IMR-90 (cell line): ENCODE results near the gene FRMD5. TPM values are rescaled to one million over a fixed set of nuclear protein-coding genes. Genes with fewer than 3 reads are reported as not detected.

Experiments
- ATAC-seq: fragments of 200-7000 bp; cut with Tn5 transposase; 2 replicates; pipeline ENCODE4 v1.9.1; 2020; ENCODE audit warnings: low read depth, mild to moderate bottlenecking, moderate library complexity
- BruUV-seq: library from RNA; stranded (reverse); fragments of 400-500 nt; replicated peaks from 2 replicates; lab custom pipeline; 2021; lab: Mats Ljungman, UMichigan
- CTCF ChIA-PET: fragments of 300-600 bp; formaldehyde crosslinking; extraction: SDS; loops from one replicate; lab custom pipeline; 2021; ENCODE audit warnings: antibody characterized with exemption; lab: Yijun Ruan, JAX
- POLR2A ChIA-PET: fragments of 300-600 bp; sonication (Branson Sonifier 250); formaldehyde crosslinking; loops from one replicate; lab custom pipeline; 2022; ENCODE audit warnings: antibody characterized with exemption; ENCODE audit not compliant: unreplicated experiment; lab: Charles Lee
- DNase-seq: peaks from one replicate; pipeline ENCODE4 v3.0.0; 2013
- H2AFZ ChIP-seq: replicated peaks from 2 replicates; pipeline ENCODE3; 2013; ENCODE audit warnings: low read length, mild to moderate bottlenecking; ENCODE audit not compliant: poor library complexity
- H2AK5ac ChIP-seq: 2 replicates; pipeline ENCODE4 v1.6.1; 2013; ENCODE audit warnings: low read depth, low read length, inconsistent platforms
- H2AK9ac ChIP-seq: replicated peaks from 2 replicates; pipeline ENCODE3; 2013; ENCODE audit warnings: mild to moderate bottlenecking, low read depth, low read length, moderate library complexity; ENCODE audit not compliant: poor library complexity
- H2BK120ac ChIP-seq: 2 replicates; pipeline ENCODE4 v1.6.1; 2013; ENCODE audit warnings: low read depth, low read length, inconsistent platforms
- H2BK15ac ChIP-seq: 3 replicates; pipeline ENCODE4 v1.6.1; 2013; ENCODE audit warnings: low read depth, low read length, inconsistent platforms
- H2BK20ac ChIP-seq: 2 replicates; pipeline ENCODE4 v1.6.1; 2013; ENCODE audit warnings: low read depth, mild to moderate bottlenecking, inconsistent platforms, low read length, moderate library complexity
- H2BK5ac ChIP-seq: 2 replicates; pipeline ENCODE4 v1.6.1; 2013; ENCODE audit warnings: mild to moderate bottlenecking, low read depth, low read length, inconsistent platforms; ENCODE audit not compliant: poor library complexity, severe bottlenecking
- H3K14ac ChIP-seq: replicated peaks from 2 replicates; pipeline ENCODE4 v1.6.1; 2013; ENCODE audit warnings: low read depth, low read length, inconsistent platforms
- H3K18ac ChIP-seq: 2 replicates; pipeline ENCODE4 v1.6.1; 2013; ENCODE audit warnings: low read depth, low read length, control low read depth
- H3K23ac ChIP-seq: 2 replicates; pipeline ENCODE4 v1.6.1; 2013; ENCODE audit warnings: low read depth, low read length, inconsistent platforms
- H3K27ac ChIP-seq: 2 replicates; pipeline ENCODE4 v1.5.1; 2013; ENCODE audit warnings: mild to moderate bottlenecking, control low read depth, low read length; ENCODE audit not compliant: insufficient read depth
- H3K27me3 ChIP-seq: 2 replicates; pipeline ENCODE4 v1.6.1; 2013; ENCODE audit warnings: low read length; ENCODE audit not compliant: control insufficient read depth, insufficient read depth
- H3K36me3 ChIP-seq: 2 replicates; pipeline ENCODE4 v1.6.1; 2013; ENCODE audit warnings: low read length, mixed read lengths; ENCODE audit not compliant: control insufficient read depth, insufficient read depth
- H3K4ac ChIP-seq: 2 replicates; pipeline ENCODE4 v1.6.1; 2013; ENCODE audit warnings: low read depth, low read length, inconsistent platforms
- H3K4me1 ChIP-seq: 2 replicates; pipeline ENCODE4 v1.6.1; 2013; ENCODE audit warnings: low read length, mixed read lengths; ENCODE audit not compliant: control insufficient read depth, insufficient read depth
- H3K4me2 ChIP-seq: 2 replicates; pipeline ENCODE4 v1.6.1; 2013; ENCODE audit warnings: low read depth, mild to moderate bottlenecking, control low read depth, low read length, moderate library complexity
- H3K4me3 ChIP-seq: 2 replicates; pipeline ENCODE4 v1.5.1; 2013; ENCODE audit warnings: low read depth, mild to moderate bottlenecking, control low read depth, low read length, moderate library complexity; ENCODE audit not compliant: insufficient read depth
- H3K56ac ChIP-seq: 2 replicates; pipeline ENCODE4 v1.6.1; 2013; ENCODE audit warnings: low read length, inconsistent platforms; ENCODE audit not compliant: insufficient read depth; ENCODE audit errors: extremely low read depth
- H3K79me1 ChIP-seq, 2 experiments: 2 replicates each; pipeline ENCODE4 v1.6.1; 2013; ENCODE audit warnings: low read length in 2 of 2, inconsistent platforms in 1 of 2, low read depth in 1 of 2
- H3K9ac ChIP-seq: 2 replicates; pipeline ENCODE4 v1.6.1; 2013; ENCODE audit warnings: low read depth, low read length, control low read depth
- H3K9me1 ChIP-seq: 2 replicates; pipeline ENCODE4 v1.6.1; 2013; ENCODE audit warnings: low read length, inconsistent platforms; ENCODE audit not compliant: insufficient read depth
- H3K9me3 ChIP-seq: 2 replicates; pipeline ENCODE4 v1.6.1; 2013; ENCODE audit warnings: low read length; ENCODE audit not compliant: control insufficient read depth, insufficient read depth
- H4K20me1 ChIP-seq: 2 replicates; pipeline ENCODE4 v1.6.1; 2013; ENCODE audit warnings: low read length, inconsistent platforms; ENCODE audit not compliant: insufficient read depth
- H4K5ac ChIP-seq: 2 replicates; pipeline ENCODE4 v1.6.1; 2013; ENCODE audit warnings: mild to moderate bottlenecking, low read depth, low read length, control low read depth
- H4K8ac ChIP-seq, 2 experiments: 2 replicates each; pipeline ENCODE4 v1.6.1; 2013; ENCODE audit warnings: low read depth in 2 of 2, low read length in 2 of 2, control low read depth in 1 of 2, inconsistent platforms in 1 of 2
- H4K91ac ChIP-seq: 2 replicates; pipeline ENCODE4 v1.6.1; 2013; ENCODE audit warnings: low read depth, low read length, inconsistent platforms; ENCODE audit not compliant: insufficient read depth
- CHD1 ChIP-seq: IDR thresholded peaks from 2 replicates; pipeline ENCODE4 v1.6.1; 2012; ENCODE audit warnings: low read depth, low read length, improper control_type of control experiment
- CTCF ChIP-seq: conservative IDR thresholded peaks from 2 replicates; pipeline ENCODE4 v1.5.1; 2012; ENCODE audit warnings: mild to moderate bottlenecking, low read depth, low read length, improper control_type of control experiment
- ELK1 ChIP-seq: fragments of 150-350 bp; IDR thresholded peaks from 2 replicates; pipeline ENCODE4 v1.6.1; 2016; ENCODE audit warnings: low read depth, mild to moderate bottlenecking, low read length, moderate library complexity, borderline replicate concordance
- MAFK ChIP-seq: IDR thresholded peaks from 2 replicates; pipeline ENCODE4 v1.6.1; 2012; ENCODE audit warnings: low read depth, low read length, improper control_type of control experiment
- MAZ ChIP-seq: IDR thresholded peaks from 2 replicates; pipeline ENCODE4 v1.6.1; 2012; ENCODE audit warnings: low read depth, mild to moderate bottlenecking, low read length, improper control_type of control experiment, moderate library complexity, borderline replicate concordance
- MXI1 ChIP-seq: IDR thresholded peaks from 2 replicates; pipeline ENCODE4 v1.6.1; 2012; ENCODE audit warnings: low read depth, mild to moderate bottlenecking, low read length, moderate library complexity, borderline replicate concordance
- NFE2L2 ChIP-seq: fragments of 150-350 bp; IDR thresholded peaks from 2 replicates; pipeline ENCODE4 v1.6.1; 2016; ENCODE audit warnings: low read depth, mild to moderate bottlenecking, low read length
- RCOR1 ChIP-seq: IDR thresholded peaks from 2 replicates; pipeline ENCODE4 v1.6.1; 2012; ENCODE audit warnings: mild to moderate bottlenecking, low read length, improper control_type of control experiment; ENCODE audit not compliant: insufficient replicate concordance
- RFX5 ChIP-seq: IDR thresholded peaks from 2 replicates; pipeline ENCODE4 v1.8.0; 2012; ENCODE audit warnings: low read depth, mild to moderate bottlenecking, low read length, moderate library complexity
- SMC3 ChIP-seq: fragments of 150-350 bp; IDR thresholded peaks from 2 replicates; pipeline ENCODE4 v1.6.1; 2016; ENCODE audit warnings: low read depth, mild to moderate bottlenecking, antibody characterized with exemption, low read length, moderate library complexity
- USF2 ChIP-seq: fragments of 150-350 bp; IDR thresholded peaks from 2 replicates; pipeline ENCODE4 v1.6.1; 2017; ENCODE audit warnings: mild to moderate bottlenecking, antibody characterized with exemption, low read length, low read depth
- WGBS, 2 experiments: methylation state at CpG; one replicate each; pipeline versions ENCODE4 v1.1.5 to v1.1.7; 2013; ENCODE audit warnings: missing lambda C conversion rate in 2 of 2; ENCODE audit not compliant: insufficient read length in 1 of 2; ENCODE audit errors: extremely low coverage in 2 of 2; 5-methylcytosine and 5-hydroxymethylcytosine counted together
- dilution Hi-C: fragments of 300-500 bp; cut with HindIII; formaldehyde crosslinking; loops from one replicate; pipeline ENCODE4 v1.14.3; 2018; ENCODE audit warnings: low sequenced_read_pairs; ENCODE audit not compliant: unreplicated experiment
- in situ Hi-C: fragments of 300-500 bp; cut with MboI; formaldehyde crosslinking; loops from 3 replicates; pipeline ENCODE4 v1.14.3; 2019; ENCODE audit warnings: low sequenced_read_pairs, inconsistent platforms, mixed read lengths
- intact Hi-C: fragments of 100-400 bp; cut with micrococcal nuclease; formaldehyde crosslinking; loops from 2 replicates; pipeline ENCODE4 v1.10.0; 2022
- polyA plus RNA-seq, 3 experiments: library from polyadenylated mRNA; depleted of rRNA; stranded (reverse); fragments of >200 nt; gene quantifications; 2 replicates each; pipeline ENCODE4 v1.2.3, GENCODE V29; 2012; ENCODE audit warnings: low replicate concordance in 1 of 3
- total RNA-seq: library from RNA; depleted of rRNA; stranded (reverse); fragments of >200 nt; gene quantifications from 2 replicates; pipeline ENCODE4 v1.2.3, GENCODE V29; 2012

Gene FRMD5
- total and polyA plus RNA-seq, 2 of the 4 experiments (the other 2 are of a cell fraction): 4.1 to 5.4 TPM

GRCh38 chr15:44029940-44030568 lies 165.0 kb downstream of the FRMD5 start:
- Histone ChIP-seq H3K27me3 (no peaks in the 10 kb centered on the region), H3K23ac (no peak overlapping the region), H3K9me1 (peaks cover 6% of the 10 kb centered on the region), H3K56ac (no peak overlapping the region), H3K14ac (peak overlapping the region; percentile 70), H4K91ac (no peak overlapping the region), H3K36me3 (no peaks in the 10 kb centered on the region), H3K18ac (peak overlapping the region; percentile 33; the same call in 1 of the 2 replicates), H3K9ac (no peak overlapping the region), H2AK9ac (no peak overlapping the region), H2AK5ac (no peak overlapping the region), H3K4ac (peak overlapping the region; percentile 51; the same call in 1 of the 2 replicates), H3K4me3 (no peak overlapping the region), H4K20me1 (no peaks in the 10 kb centered on the region), H2BK120ac (peak overlapping the region; percentile 48; the same call in 1 of the 2 replicates), H2BK5ac (no peak overlapping the region), H3K27ac (no peak overlapping the region), H2BK20ac (peak overlapping the region; percentile 37), H3K4me1 (peaks cover 13% of the 10 kb centered on the region), H3K9me3 (no peaks in the 10 kb centered on the region), H3K79me1 (peaks cover 5 to 20% of the 10 kb centered on the region in 2 experiments; a peak in 3 of 4 replicates), H3K4me2 (peak overlapping the region; percentile 1; the same call in 1 of the 2 replicates), H4K8ac (peak overlapping the region in 1 of 2 experiments; percentile 38; a peak in 2 of 4 replicates), H2AFZ (no peak overlapping the region), H2BK15ac (peak overlapping the region; percentile 79; the same call in 1 of the 3 replicates), H4K5ac (no peak overlapping the region)
- CTCF ChIA-PET: interaction anchor here (0.7 to 1.4 kb wide), 5 partner anchors 20 to 126 kb away, joined by 3 to 9 read pairs (median 3); no protein-coding TSS in a partner anchor
- ATAC-seq (peak; percentile 71), DNase-seq (peak; percentile 60)
- TF ChIP-seq MXI1: no peak
- TF ChIP-seq CHD1: no peak
- no peak for TF ChIP-seq MAFK
- no peak for TF ChIP-seq CTCF
- no peak for TF ChIP-seq MAZ
- no peak for TF ChIP-seq USF2
- no peak for TF ChIP-seq RFX5
- TF ChIP-seq RCOR1: no peak
- no peak for TF ChIP-seq NFE2L2
- no peak for TF ChIP-seq ELK1
- TF ChIP-seq SMC3: no peak
- intact Hi-C loops (no loop called here), dilution Hi-C loops (no loop called here), in situ Hi-C loops (no loop called here)
- 100% methylated on average over 1 of the region's 2 CpGs; no CpG with 5 or more reads in 1 of the 2 experiments for WGBS, 2 experiments
- POLR2A ChIA-PET: no interaction called here
- BruUV-seq: no TSS peak
